SK-N-SH treated with all-trans-retinoic acid at 6 μM for 48 hours (cell line): Measurements from ENCODE around the gene METTL26.

Experiments
- ATAC-seq: fragments of 200-7000 bp; cut with Tn5 transposase; 3 replicates; pipeline ENCODE4 v1.9.1; 2020; ENCODE audit warnings: mild to moderate bottlenecking, moderate library complexity
- ARNTL ChIP-seq: fragments of 450-650 bp; formaldehyde crosslinking; IDR thresholded peaks from 2 replicates; pipeline ENCODE4 v1.5.0; 2020; ENCODE audit warnings: low read depth, mild to moderate bottlenecking, moderate library complexity, borderline replicate concordance
- BACH2 ChIP-seq: fragments of 250-450 bp; sonication (Bioruptor Pico); IDR thresholded peaks from 2 replicates; pipeline ENCODE4 v1.9.0; 2021; ENCODE audit warnings: mild to moderate bottlenecking, borderline replicate concordance
- CSDC2 ChIP-seq: fragments of 250-450 bp; sonication (Bioruptor Pico); IDR thresholded peaks from 2 replicates; pipeline ENCODE4 v1.5.0; 2020; ENCODE audit warnings: mild to moderate bottlenecking, moderate library complexity
- ESRRG ChIP-seq: fragments of 250-450 bp; sonication (Bioruptor Pico); IDR thresholded peaks from 2 replicates; pipeline ENCODE4 v1.6.1; 2021; ENCODE audit warnings: mild to moderate bottlenecking
- GLIS3 ChIP-seq: fragments of 250-450 bp; sonication (Bioruptor Pico); IDR thresholded peaks from 2 replicates; pipeline ENCODE4 v1.5.0; 2020; ENCODE audit warnings: mild to moderate bottlenecking, moderate library complexity
- ISL1 ChIP-seq: fragments of 250-450 bp; sonication (Bioruptor Pico); IDR thresholded peaks from 2 replicates; pipeline ENCODE4 v2.1.2; 2022; ENCODE audit warnings: mild to moderate bottlenecking, moderate library complexity
- OSR1 ChIP-seq: fragments of 250-450 bp; sonication (Bioruptor Pico); IDR thresholded peaks from 2 replicates; pipeline ENCODE4 v1.8.0; 2022; ENCODE audit warnings: moderate library complexity, mild to moderate bottlenecking, inconsistent platforms
- RARB ChIP-seq: fragments of 250-450 bp; sonication (Bioruptor Pico); IDR thresholded peaks from 2 replicates; pipeline ENCODE4 v1.8.0; 2021; ENCODE audit warnings: mild to moderate bottlenecking, moderate library complexity
- SNAI2 ChIP-seq: fragments of 250-450 bp; sonication (Bioruptor Pico); IDR thresholded peaks from 2 replicates; pipeline ENCODE4 v1.5.0; 2020; ENCODE audit warnings: mild to moderate bottlenecking, moderate library complexity
- TOX ChIP-seq: fragments of 250-450 bp; sonication (Bioruptor Pico); IDR thresholded peaks from 2 replicates; pipeline ENCODE4 v1.8.0; 2021; ENCODE audit warnings: mild to moderate bottlenecking, moderate library complexity, borderline replicate concordance
- ZC3H10 ChIP-seq: fragments of 250-450 bp; sonication (Bioruptor Pico); IDR thresholded peaks from 2 replicates; pipeline ENCODE4 v1.5.1; 2021; ENCODE audit warnings: mild to moderate bottlenecking, moderate library complexity
- ZFP3 ChIP-seq: fragments of 250-450 bp; sonication (Bioruptor Pico); IDR thresholded peaks from 2 replicates; pipeline ENCODE4 v1.5.0; 2020; ENCODE audit warnings: mild to moderate bottlenecking, moderate library complexity
- ZFP30 ChIP-seq: fragments of 450-650 bp; formaldehyde crosslinking; IDR thresholded peaks from 2 replicates; pipeline ENCODE4 v1.5.0; 2022; ENCODE audit warnings: mild to moderate bottlenecking, moderate library complexity
- ZNF70 ChIP-seq: fragments of 450-650 bp; formaldehyde crosslinking; IDR thresholded peaks from 2 replicates; pipeline ENCODE4 v1.5.0; 2020; ENCODE audit warnings: mild to moderate bottlenecking, moderate library complexity
- ZNF8 ChIP-seq: fragments of 450-650 bp; formaldehyde crosslinking; IDR thresholded peaks from 2 replicates; pipeline ENCODE4 v1.5.0; 2020; ENCODE audit warnings: mild to moderate bottlenecking, moderate library complexity
- TF ChIP-seq, protein P1 (sequence below): fragments of 250-450 bp; sonication (Bioruptor Pico); IDR thresholded peaks from 2 replicates; pipeline ENCODE4 v1.5.0; 2020; ENCODE audit warnings: mild to moderate bottlenecking, moderate library complexity
- TF ChIP-seq, protein P2 (sequence below): fragments of 250-450 bp; sonication (Bioruptor Pico); IDR thresholded peaks from 2 replicates; pipeline ENCODE4 v1.5.1; 2020; ENCODE audit warnings: low read depth, mild to moderate bottlenecking, moderate library complexity
- TF ChIP-seq, protein P3 (sequence below): fragments of 250-450 bp; sonication (Bioruptor Pico); IDR thresholded peaks from 2 replicates; pipeline ENCODE4 v1.8.0; 2020; ENCODE audit warnings: mild to moderate bottlenecking, moderate library complexity, borderline replicate concordance
- TF ChIP-seq, protein P4 (sequence below): fragments of 250-450 bp; sonication (Bioruptor Pico); IDR thresholded peaks from 2 replicates; pipeline ENCODE4 v1.8.0; 2021; ENCODE audit warnings: low read depth, mild to moderate bottlenecking, moderate library complexity, borderline replicate concordance
- TF ChIP-seq, protein P5 (sequence below): fragments of 250-450 bp; sonication (Bioruptor Pico); IDR thresholded peaks from 2 replicates; pipeline ENCODE4 v1.5.1; 2021; ENCODE audit warnings: mild to moderate bottlenecking, moderate library complexity

METTL26 gene

DNA sequence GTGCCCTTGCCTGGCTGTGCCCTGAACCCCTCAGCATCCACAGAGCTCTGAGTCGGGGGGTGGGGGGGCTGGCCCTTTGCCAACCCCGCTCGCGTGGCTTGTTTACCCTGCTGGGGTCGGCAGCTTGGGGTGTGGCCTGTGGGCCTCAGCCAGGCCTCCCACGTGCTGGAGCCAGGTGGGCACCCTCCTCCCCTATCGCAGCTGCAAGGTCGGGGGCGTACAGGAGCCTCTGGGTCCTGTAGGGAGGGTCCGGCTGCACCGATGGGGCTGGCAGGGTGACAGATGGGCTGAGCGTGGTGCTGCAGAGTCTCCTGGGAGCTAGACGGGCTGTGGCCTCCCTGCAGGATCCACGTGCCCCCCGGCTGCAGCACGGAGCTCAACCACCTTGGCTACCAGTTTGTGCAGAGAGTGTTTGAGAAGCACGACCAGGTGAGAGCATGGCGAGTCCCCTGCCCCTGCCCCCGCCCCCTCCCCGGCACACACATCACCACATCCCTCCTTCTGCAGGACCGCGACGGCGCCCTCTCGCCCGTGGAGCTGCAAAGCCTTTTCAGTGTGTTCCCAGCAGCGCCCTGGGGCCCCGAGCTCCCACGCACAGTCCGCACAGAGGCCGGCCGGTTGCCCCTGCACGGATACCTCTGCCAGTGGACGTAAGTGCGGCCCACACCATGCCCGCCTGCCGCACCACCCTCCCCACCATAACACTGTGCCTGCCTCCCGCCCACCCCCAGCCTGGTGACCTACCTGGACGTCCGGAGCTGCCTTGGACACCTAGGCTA, 35.4 kb upstream of the METTL26 start:
- TF ChIP-seq ZNF8 (CRISPR knock-in tag) = no peak
- no peak for TF ChIP-seq ZFP30 (CRISPR knock-in tag)
- TF ChIP-seq ZFP3 (CRISPR knock-in tag) = no peak
- TF ChIP-seq, protein P1, sequence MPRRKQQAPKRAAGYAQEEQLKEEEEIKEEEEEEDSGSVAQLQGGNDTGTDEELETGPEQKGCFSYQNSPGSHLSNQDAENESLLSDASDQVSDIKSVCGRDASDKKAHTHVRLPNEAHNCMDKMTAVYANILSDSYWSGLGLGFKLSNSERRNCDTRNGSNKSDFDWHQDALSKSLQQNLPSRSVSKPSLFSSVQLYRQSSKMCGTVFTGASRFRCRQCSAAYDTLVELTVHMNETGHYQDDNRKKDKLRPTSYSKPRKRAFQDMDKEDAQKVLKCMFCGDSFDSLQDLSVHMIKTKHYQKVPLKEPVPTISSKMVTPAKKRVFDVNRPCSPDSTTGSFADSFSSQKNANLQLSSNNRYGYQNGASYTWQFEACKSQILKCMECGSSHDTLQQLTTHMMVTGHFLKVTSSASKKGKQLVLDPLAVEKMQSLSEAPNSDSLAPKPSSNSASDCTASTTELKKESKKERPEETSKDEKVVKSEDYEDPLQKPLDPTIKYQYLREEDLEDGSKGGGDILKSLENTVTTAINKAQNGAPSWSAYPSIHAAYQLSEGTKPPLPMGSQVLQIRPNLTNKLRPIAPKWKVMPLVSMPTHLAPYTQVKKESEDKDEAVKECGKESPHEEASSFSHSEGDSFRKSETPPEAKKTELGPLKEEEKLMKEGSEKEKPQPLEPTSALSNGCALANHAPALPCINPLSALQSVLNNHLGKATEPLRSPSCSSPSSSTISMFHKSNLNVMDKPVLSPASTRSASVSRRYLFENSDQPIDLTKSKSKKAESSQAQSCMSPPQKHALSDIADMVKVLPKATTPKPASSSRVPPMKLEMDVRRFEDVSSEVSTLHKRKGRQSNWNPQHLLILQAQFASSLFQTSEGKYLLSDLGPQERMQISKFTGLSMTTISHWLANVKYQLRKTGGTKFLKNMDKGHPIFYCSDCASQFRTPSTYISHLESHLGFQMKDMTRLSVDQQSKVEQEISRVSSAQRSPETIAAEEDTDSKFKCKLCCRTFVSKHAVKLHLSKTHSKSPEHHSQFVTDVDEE (CRISPR knock-in tag) = no peak
- TF ChIP-seq, all 23 proteins: peak for 0
- no peak for ATAC-seq

DNA sequence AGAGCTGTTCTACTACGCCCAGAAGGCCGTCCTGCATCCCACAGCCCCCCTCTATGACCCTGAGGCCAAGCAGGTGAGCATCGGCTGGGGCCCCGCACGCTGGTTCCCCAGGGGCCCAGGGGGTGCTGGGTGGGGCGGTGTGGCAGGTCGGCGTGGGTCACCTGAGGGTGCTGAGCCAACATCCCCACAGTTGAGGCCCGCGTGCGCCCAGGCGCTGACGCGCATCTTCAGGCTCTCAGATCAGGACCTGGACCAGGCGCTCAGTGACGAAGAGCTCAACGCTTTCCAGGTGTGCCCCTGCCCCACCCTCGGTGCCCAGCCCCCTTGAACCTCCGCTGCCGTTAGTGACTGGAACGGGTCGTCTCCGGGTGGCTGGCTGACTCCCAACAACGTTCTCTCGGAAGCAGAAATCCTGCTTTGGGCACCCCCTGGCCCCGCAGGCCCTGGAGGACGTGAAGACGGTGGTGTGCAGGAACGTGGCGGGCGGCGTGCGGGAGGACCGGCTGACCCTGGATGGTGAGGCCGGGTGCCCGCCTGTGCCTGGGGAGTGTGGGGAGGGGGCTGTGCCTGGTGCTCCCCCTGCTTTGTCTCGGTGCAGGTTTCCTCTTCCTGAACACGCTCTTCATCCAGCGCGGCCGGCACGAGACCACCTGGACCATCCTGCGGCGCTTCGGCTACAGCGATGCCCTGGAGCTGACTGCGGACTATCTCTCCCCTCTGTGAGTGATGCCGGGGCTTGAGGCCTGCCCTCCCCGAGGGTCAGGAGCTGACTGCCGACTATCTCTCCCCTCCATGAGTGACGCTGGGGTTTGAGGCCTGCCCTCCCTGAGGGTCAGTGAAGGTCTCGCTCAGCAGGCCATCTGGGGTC, 34.6 kb upstream of the METTL26 start:
- ATAC-seq = no peak
- no peak for TF ChIP-seq ESRRG
- no peak for TF ChIP-seq ZFP3 (CRISPR knock-in tag)
- TF ChIP-seq ZFP30 (CRISPR knock-in tag) = no peak
- TF ChIP-seq, protein P1 (CRISPR knock-in tag) = no peak
- TF ChIP-seq OSR1 (CRISPR knock-in tag) = no peak
- TF ChIP-seq TOX (CRISPR knock-in tag) = no peak
- TF ChIP-seq GLIS3 (CRISPR knock-in tag) = no peak

DNA sequence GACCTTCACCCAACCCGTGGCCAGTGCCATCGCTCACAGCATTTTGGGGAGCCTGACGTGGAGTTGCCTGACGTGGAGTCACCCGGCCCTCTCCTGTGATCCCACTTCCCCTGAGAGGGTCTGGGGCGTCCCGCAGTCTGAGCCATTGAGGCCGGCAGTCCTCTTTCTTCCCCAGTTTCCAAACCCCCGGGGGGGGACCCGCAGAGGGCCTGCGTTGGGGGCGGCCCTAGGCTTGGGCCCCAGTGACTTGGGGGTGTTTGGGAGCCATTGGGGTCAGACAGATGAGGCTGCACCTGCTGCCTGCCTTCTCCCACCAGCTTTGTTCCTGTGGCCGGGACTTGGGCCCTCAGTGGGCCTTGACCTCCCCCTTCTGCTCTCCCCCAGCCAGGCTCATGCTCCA, 33.6 kb upstream of the METTL26 start:
- ATAC-seq = no peak
- TF ChIP-seq ZNF70 (CRISPR knock-in tag) (no peak), SNAI2 (CRISPR knock-in tag) (no peak), TOX (CRISPR knock-in tag) (no peak), ZC3H10 (CRISPR knock-in tag) (no peak), ISL1 (CRISPR knock-in tag) (no peak), OSR1 (CRISPR knock-in tag) (no peak), ESRRG (no peak), ARNTL (no peak), BACH2 (CRISPR knock-in tag) (no peak), RARB (CRISPR knock-in tag) (no peak), ZFP3 (CRISPR knock-in tag) (no peak), ZFP30 (CRISPR knock-in tag) (no peak), CSDC2 (CRISPR knock-in tag) (no peak), ZNF8 (CRISPR knock-in tag) (no peak)
- TF ChIP-seq, protein P2, sequence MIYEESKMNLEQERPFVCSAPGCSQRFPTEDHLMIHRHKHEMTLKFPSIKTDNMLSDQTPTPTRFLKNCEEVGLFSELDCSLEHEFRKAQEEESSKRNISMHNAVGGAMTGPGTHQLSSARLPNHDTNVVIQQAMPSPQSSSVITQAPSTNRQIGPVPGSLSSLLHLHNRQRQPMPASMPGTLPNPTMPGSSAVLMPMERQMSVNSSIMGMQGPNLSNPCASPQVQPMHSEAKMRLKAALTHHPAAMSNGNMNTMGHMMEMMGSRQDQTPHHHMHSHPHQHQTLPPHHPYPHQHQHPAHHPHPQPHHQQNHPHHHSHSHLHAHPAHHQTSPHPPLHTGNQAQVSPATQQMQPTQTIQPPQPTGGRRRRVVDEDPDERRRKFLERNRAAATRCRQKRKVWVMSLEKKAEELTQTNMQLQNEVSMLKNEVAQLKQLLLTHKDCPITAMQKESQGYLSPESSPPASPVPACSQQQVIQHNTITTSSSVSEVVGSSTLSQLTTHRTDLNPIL (CRISPR knock-in tag) = no peak
- TF ChIP-seq, protein P3, sequence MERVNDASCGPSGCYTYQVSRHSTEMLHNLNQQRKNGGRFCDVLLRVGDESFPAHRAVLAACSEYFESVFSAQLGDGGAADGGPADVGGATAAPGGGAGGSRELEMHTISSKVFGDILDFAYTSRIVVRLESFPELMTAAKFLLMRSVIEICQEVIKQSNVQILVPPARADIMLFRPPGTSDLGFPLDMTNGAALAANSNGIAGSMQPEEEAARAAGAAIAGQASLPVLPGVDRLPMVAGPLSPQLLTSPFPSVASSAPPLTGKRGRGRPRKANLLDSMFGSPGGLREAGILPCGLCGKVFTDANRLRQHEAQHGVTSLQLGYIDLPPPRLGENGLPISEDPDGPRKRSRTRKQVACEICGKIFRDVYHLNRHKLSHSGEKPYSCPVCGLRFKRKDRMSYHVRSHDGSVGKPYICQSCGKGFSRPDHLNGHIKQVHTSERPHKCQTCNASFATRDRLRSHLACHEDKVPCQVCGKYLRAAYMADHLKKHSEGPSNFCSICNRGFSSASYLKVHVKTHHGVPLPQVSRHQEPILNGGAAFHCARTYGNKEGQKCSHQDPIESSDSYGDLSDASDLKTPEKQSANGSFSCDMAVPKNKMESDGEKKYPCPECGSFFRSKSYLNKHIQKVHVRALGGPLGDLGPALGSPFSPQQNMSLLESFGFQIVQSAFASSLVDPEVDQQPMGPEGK (CRISPR knock-in tag) = no peak
- TF ChIP-seq, protein P4, sequence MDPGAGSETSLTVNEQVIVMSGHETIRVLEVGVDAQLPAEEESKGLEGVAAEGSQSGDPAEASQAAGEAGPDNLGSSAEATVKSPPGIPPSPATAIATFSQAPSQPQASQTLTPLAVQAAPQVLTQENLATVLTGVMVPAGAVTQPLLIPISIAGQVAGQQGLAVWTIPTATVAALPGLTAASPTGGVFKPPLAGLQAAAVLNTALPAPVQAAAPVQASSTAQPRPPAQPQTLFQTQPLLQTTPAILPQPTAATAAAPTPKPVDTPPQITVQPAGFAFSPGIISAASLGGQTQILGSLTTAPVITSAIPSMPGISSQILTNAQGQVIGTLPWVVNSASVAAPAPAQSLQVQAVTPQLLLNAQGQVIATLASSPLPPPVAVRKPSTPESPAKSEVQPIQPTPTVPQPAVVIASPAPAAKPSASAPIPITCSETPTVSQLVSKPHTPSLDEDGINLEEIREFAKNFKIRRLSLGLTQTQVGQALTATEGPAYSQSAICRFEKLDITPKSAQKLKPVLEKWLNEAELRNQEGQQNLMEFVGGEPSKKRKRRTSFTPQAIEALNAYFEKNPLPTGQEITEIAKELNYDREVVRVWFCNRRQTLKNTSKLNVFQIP (CRISPR knock-in tag) = no peak
- TF ChIP-seq, protein P5, sequence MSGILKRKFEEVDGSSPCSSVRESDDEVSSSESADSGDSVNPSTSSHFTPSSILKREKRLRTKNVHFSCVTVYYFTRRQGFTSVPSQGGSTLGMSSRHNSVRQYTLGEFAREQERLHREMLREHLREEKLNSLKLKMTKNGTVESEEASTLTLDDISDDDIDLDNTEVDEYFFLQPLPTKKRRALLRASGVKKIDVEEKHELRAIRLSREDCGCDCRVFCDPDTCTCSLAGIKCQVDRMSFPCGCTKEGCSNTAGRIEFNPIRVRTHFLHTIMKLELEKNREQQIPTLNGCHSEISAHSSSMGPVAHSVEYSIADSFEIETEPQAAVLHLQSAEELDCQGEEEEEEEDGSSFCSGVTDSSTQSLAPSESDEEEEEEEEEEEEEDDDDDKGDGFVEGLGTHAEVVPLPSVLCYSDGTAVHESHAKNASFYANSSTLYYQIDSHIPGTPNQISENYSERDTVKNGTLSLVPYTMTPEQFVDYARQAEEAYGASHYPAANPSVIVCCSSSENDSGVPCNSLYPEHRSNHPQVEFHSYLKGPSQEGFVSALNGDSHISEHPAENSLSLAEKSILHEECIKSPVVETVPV (CRISPR knock-in tag) = no peak
- TF ChIP-seq, protein P1 (CRISPR knock-in tag) = no peak
